HepG2 (cell line): ENCODE results near the gene CD300LF. TPM values are rescaled to one million over a fixed set of nuclear protein-coding genes. Genes with fewer than 3 reads are reported as not detected.

ENCODE experiments used
- ARNT ChIP-seq: fragments of 450-650 bp; IDR thresholded peaks from 2 replicates; pipeline ENCODE4 v1.6.1; 2017
- CAMTA2 ChIP-seq: sonication (generic); formaldehyde crosslinking; IDR thresholded peaks from 2 replicates; pipeline ENCODE4 v1.4.0; 2020; ENCODE audit warnings: mild to moderate bottlenecking, missing genetic modification reagents, borderline replicate concordance
- FIP1L1 ChIP-seq: fragments of 200-400 bp; formaldehyde crosslinking; IDR thresholded peaks from 2 replicates; pipeline ENCODE4 v1.6.1; 2018; ENCODE audit warnings: low read depth, mild to moderate bottlenecking, low read length, moderate library complexity, borderline replicate concordance; ENCODE audit not compliant: insufficient read depth
- FOXA1 ChIP-seq, 2 experiments: fragments of 450-650 bp in 1 of 2; sonication (generic) in 1 of 2; formaldehyde crosslinking in 1 of 2; IDR thresholded peaks; 2 replicates each; pipeline versions ENCODE4 v1.4.0 to v1.6.1; 2016 to 2020; ENCODE audit warnings: missing genetic modification reagents in 1 of 2
- GPN1 ChIP-seq: sonication (generic); formaldehyde crosslinking; IDR thresholded peaks from 2 replicates; pipeline ENCODE4 v1.5.1; 2020; ENCODE audit warnings: missing genetic modification reagents, borderline replicate concordance
- HIVEP1 ChIP-seq: sonication (generic); formaldehyde crosslinking; IDR thresholded peaks from 2 replicates; pipeline ENCODE4 v1.4.0; 2020; ENCODE audit warnings: mild to moderate bottlenecking, missing genetic modification reagents
- MIER2 ChIP-seq: IDR thresholded peaks from 2 replicates; pipeline ENCODE4 v1.6.1; 2016; ENCODE audit warnings: missing biosample characterization, missing genetic modification reagents
- NR2F2 ChIP-seq: IDR thresholded peaks from 2 replicates; pipeline ENCODE4 v1.6.1; 2012; ENCODE audit warnings: low read depth, inconsistent platforms, borderline replicate concordance
- SALL2 ChIP-seq: sonication (generic); formaldehyde crosslinking; IDR thresholded peaks from 2 replicates; pipeline ENCODE4 v1.8.1; 2023; ENCODE audit warnings: mild to moderate bottlenecking, missing genetic modification reagents, inconsistent platforms
- SETDB1 ChIP-seq: sonication (generic); formaldehyde crosslinking; IDR thresholded peaks from 2 replicates; pipeline ENCODE4 v1.5.1; 2020; ENCODE audit warnings: missing genetic modification reagents, mild to moderate bottlenecking, borderline replicate concordance
- SIN3B ChIP-seq: fragments of 150-350 bp; IDR thresholded peaks from 2 replicates; pipeline ENCODE4 v1.6.1; 2014; ENCODE audit warnings: low read length
- SMAD3 ChIP-seq: sonication (generic); formaldehyde crosslinking; IDR thresholded peaks from 2 replicates; pipeline ENCODE4 v1.4.0; 2020; ENCODE audit warnings: missing genetic modification reagents
- ZBTB42 ChIP-seq: sonication (generic); formaldehyde crosslinking; IDR thresholded peaks from 2 replicates; pipeline ENCODE4 v1.5.0; 2020; ENCODE audit warnings: mild to moderate bottlenecking, missing genetic modification reagents
- ZMYM4 ChIP-seq: sonication (generic); formaldehyde crosslinking; IDR thresholded peaks from 2 replicates; pipeline ENCODE4 v1.8.1; 2023; ENCODE audit warnings: mild to moderate bottlenecking, missing genetic modification reagents
- ZNF10 ChIP-seq: sonication (generic); formaldehyde crosslinking; IDR thresholded peaks from 2 replicates; pipeline ENCODE4 v1.4.0; 2020; ENCODE audit warnings: mild to moderate bottlenecking, low read depth, missing genetic modification reagents, borderline replicate concordance
- ZNF235 ChIP-seq: sonication (generic); formaldehyde crosslinking; IDR thresholded peaks from 2 replicates; pipeline ENCODE4 v1.8.1; 2023; ENCODE audit warnings: mild to moderate bottlenecking, missing genetic modification reagents, borderline replicate concordance
- ZNF557 ChIP-seq: sonication (generic); formaldehyde crosslinking; IDR thresholded peaks from 2 replicates; pipeline ENCODE4 v1.4.0; 2020; ENCODE audit warnings: missing genetic modification reagents
- ZNF563 ChIP-seq: sonication (generic); formaldehyde crosslinking; IDR thresholded peaks from 2 replicates; pipeline ENCODE4 v1.8.0; 2022; ENCODE audit warnings: mild to moderate bottlenecking, moderate library complexity, missing genetic modification reagents
- ZNF720 ChIP-seq: sonication (generic); formaldehyde crosslinking; IDR thresholded peaks from 2 replicates; pipeline ENCODE4 v1.4.0; 2020; ENCODE audit warnings: missing genetic modification reagents
- ZNF839 ChIP-seq: sonication (generic); formaldehyde crosslinking; IDR thresholded peaks from 2 replicates; pipeline ENCODE4 v1.4.0; 2020; ENCODE audit warnings: missing genetic modification reagents, mild to moderate bottlenecking, borderline replicate concordance
- polyA plus RNA-seq, 8 experiments: library from polyadenylated mRNA; depleted of rRNA in 3 of 8; stranded (reverse) in 7 of 8; unstranded in 1 of 8; fragments of >200 nt; fragmentation: Illumina TruSeq in 4 of 8; extraction: Trizol in 4 of 8; gene quantifications; 2 replicates each; pipeline versions ENCODE4 v1.2.1 to v1.2.3, GENCODE V29; 2011 to 2016; ENCODE audit warnings: low read depth in 4 of 8, missing spikeins in 1 of 8, mixed read lengths in 1 of 8; ENCODE audit not compliant: insufficient read depth in 1 of 8
- total RNA-seq, 5 experiments: library from RNA; depleted of rRNA; stranded (reverse); fragments of >200 nt; fragmentation: Illumina TruSeq; extraction: Trizol; gene quantifications; 2 replicates each; pipeline ENCODE4 v1.2.3, GENCODE V29; 2016; ENCODE audit warnings: low read depth in 1 of 5
- TF ChIP-seq, protein P1 (sequence below): sonication (generic); formaldehyde crosslinking; conservative IDR thresholded peaks from 2 replicates; pipeline ENCODE4 v1.5.0; 2020; ENCODE audit warnings: missing genetic modification reagents
- TF ChIP-seq, protein P2 (sequence below): IDR thresholded peaks from 2 replicates; pipeline ENCODE4 v1.4.0; 2020; ENCODE audit warnings: mild to moderate bottlenecking, missing genetic modification reagents
- TF ChIP-seq, protein P3 (sequence below): sonication (generic); formaldehyde crosslinking; IDR thresholded peaks from 2 replicates; pipeline ENCODE4 v1.4.0; 2020; ENCODE audit warnings: low read depth, mild to moderate bottlenecking, missing genetic modification reagents
- TF ChIP-seq, protein P4 (sequence below): sonication (generic); formaldehyde crosslinking; IDR thresholded peaks from 2 replicates; pipeline ENCODE4 v1.4.0; 2020; ENCODE audit warnings: mild to moderate bottlenecking, missing genetic modification reagents

Gene CD300LF
- total and polyA plus RNA-seq, 2 of the 13 experiments (the other 11 are each of a cell fraction or from before 2014, with no cell fraction given): not detected

DNA sequence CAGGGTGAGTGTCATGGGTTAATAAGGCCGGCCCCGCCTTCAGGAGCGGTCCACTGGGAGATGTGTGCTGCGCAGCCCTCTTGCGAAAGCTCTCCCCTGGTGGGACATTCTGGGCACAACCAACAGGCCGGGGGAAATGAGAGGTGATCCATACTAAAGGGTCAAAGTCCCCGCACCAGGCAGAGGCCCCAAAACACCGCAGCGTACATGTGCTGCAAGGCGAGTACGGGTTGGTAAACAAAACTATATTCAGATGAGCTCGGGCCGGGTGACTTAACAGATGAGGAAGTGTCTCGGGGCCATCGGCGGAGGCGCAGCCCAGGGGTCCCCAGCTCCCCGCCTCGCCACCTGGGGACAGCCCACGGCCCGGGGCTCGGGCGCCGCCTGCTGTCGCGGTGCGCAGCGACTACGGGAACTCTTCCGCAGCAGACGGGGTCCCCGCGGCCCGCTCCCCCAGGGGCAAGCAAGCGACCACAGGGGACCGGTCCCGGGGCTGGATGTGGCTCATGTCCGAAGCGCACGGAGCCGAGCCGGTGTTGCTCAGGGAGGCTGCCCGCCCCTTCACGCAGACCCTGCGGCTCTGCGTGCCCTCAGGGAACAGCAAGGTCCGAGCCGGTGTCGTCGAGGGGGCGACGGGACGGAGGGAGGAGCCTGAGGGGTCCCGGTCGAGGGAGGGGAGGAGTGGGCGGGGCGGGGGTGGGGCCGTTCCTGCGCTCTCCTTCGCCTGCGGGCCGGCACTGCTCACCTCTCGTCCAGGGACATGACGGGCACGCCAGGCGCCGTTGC lies 24.0 kb upstream of the CD300LF start, which contains the start of gene RAB37 (continued):
- TF ChIP-seq ZNF839 (CRISPR knock-in tag) (peak; percentile 32; the same call in 1 of the 2 replicates), FOXA1 (IDR thresholded peaks at IDR 0.05) (no peak), FOXA1 (CRISPR knock-in tag; IDR thresholded peaks at IDR 0.05) (peak; percentile 72), MIER2 (CRISPR knock-in tag) (peak; percentile 82), ZBTB42 (CRISPR knock-in tag) (no peak), ZNF10 (no peak), ZNF720 (CRISPR knock-in tag) (no peak), SALL2 (peak; percentile 60; the same call in 1 of the 2 replicates), ZMYM4 (CRISPR knock-in tag) (peak; percentile 90), SETDB1 (CRISPR knock-in tag) (no peak), GPN1 (CRISPR knock-in tag) (no peak), CAMTA2 (no peak; the same call in 1 of the 2 replicates), ZNF235 (CRISPR knock-in tag) (no peak), HIVEP1 (CRISPR knock-in tag) (peak; percentile 96), NR2F2 (peak; percentile 42; the same call in 1 of the 2 replicates), ZNF563 (CRISPR knock-in tag) (peak; percentile 78; the same call in 1 of the 2 replicates), SMAD3 (CRISPR knock-in tag) (peak; percentile 90), ZNF557 (no peak), SIN3B (0 out of 2 replicates have a peak, but pooled peaks have one; percentile 23), ARNT (no peak), FIP1L1 (peak; percentile 69; the same call in 1 of the 2 replicates)
- TF ChIP-seq, protein P1, sequence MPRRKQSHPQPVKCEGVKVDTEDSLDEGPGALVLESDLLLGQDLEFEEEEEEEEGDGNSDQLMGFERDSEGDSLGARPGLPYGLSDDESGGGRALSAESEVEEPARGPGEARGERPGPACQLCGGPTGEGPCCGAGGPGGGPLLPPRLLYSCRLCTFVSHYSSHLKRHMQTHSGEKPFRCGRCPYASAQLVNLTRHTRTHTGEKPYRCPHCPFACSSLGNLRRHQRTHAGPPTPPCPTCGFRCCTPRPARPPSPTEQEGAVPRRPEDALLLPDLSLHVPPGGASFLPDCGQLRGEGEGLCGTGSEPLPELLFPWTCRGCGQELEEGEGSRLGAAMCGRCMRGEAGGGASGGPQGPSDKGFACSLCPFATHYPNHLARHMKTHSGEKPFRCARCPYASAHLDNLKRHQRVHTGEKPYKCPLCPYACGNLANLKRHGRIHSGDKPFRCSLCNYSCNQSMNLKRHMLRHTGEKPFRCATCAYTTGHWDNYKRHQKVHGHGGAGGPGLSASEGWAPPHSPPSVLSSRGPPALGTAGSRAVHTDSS: no peak
- TF ChIP-seq, protein P2, sequence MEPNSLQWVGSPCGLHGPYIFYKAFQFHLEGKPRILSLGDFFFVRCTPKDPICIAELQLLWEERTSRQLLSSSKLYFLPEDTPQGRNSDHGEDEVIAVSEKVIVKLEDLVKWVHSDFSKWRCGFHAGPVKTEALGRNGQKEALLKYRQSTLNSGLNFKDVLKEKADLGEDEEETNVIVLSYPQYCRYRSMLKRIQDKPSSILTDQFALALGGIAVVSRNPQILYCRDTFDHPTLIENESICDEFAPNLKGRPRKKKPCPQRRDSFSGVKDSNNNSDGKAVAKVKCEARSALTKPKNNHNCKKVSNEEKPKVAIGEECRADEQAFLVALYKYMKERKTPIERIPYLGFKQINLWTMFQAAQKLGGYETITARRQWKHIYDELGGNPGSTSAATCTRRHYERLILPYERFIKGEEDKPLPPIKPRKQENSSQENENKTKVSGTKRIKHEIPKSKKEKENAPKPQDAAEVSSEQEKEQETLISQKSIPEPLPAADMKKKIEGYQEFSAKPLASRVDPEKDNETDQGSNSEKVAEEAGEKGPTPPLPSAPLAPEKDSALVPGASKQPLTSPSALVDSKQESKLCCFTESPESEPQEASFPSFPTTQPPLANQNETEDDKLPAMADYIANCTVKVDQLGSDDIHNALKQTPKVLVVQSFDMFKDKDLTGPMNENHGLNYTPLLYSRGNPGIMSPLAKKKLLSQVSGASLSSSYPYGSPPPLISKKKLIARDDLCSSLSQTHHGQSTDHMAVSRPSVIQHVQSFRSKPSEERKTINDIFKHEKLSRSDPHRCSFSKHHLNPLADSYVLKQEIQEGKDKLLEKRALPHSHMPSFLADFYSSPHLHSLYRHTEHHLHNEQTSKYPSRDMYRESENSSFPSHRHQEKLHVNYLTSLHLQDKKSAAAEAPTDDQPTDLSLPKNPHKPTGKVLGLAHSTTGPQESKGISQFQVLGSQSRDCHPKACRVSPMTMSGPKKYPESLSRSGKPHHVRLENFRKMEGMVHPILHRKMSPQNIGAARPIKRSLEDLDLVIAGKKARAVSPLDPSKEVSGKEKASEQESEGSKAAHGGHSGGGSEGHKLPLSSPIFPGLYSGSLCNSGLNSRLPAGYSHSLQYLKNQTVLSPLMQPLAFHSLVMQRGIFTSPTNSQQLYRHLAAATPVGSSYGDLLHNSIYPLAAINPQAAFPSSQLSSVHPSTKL (CRISPR knock-in tag): peak; percentile 89
- TF ChIP-seq, protein P3, sequence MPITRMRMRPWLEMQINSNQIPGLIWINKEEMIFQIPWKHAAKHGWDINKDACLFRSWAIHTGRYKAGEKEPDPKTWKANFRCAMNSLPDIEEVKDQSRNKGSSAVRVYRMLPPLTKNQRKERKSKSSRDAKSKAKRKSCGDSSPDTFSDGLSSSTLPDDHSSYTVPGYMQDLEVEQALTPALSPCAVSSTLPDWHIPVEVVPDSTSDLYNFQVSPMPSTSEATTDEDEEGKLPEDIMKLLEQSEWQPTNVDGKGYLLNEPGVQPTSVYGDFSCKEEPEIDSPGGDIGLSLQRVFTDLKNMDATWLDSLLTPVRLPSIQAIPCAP (CRISPR knock-in tag): no peak; the same call in 1 of the 2 replicates
- TF ChIP-seq, protein P4, sequence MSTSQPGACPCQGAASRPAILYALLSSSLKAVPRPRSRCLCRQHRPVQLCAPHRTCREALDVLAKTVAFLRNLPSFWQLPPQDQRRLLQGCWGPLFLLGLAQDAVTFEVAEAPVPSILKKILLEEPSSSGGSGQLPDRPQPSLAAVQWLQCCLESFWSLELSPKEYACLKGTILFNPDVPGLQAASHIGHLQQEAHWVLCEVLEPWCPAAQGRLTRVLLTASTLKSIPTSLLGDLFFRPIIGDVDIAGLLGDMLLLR (CRISPR knock-in tag): peak; percentile 11; the same call in 1 of the 2 replicates
